Glomerular visceral epithelial cell (primary cell): ENCODE measurements around the gene SNTN.
"Not testable (repeated sequence)": the region's sequence is repeated elsewhere in the genome, so short reads cannot be mapped to it uniquely, and the experiment has no call there.

Experiments
- DNase-seq: peaks from one replicate; pipeline ENCODE4 v3.0.0-alpha.2; 2016; ENCODE audit errors: extremely low spot score

SNTN gene

GRCh38 chr3:63652066-63652725 is at the start of gene SNTN:
Gene SNTN (plus strand): TSS chr3:63652675. CDS start chr3:63652688, 13 bp downstream.
- no peak for DNase-seq

GRCh38 chr3:63607716-63608115 is 44.8 kb upstream of the SNTN start:
- DNase-seq, result no peak

DNA sequence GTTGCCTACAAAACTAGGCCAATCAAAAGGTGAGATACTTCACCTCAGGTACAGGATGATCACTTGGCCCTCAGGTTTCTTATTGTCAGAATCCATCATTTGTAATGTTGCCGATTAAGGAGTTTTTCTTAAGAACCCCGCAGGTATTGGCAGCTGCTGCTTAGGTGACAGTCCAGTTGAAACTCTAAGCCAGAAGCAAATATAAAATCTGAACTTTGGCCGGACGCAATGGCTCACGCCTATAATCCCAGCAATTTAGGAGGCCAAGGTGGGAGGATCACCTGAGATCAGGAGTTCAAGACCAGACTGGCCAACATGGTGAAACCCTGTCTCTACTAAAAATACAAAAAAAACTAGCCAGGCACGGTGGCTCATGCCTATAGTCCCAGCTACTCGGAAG is 43.1 kb upstream of the SNTN start:
- no peak for DNase-seq

DNA sequence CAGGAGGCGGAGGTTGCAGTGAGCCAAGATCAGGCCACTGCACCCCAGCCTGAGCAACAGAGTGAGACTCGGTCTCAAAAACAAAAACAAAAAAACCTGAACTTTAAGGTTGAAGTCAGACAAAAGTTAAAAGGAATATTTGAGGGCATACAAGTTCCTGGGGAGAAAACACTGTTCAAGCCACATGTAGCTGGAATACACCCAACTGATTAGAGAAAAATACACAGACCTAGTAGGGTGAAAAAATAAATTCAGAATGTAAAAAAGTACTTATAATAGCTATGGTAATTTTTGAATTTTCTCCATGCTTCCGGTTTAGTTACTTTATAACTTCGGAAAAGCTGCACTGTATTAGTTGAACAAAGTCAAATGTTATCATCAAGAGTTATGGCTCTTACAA is 42.6 kb upstream of the SNTN start:
- no peak for DNase-seq

DNA sequence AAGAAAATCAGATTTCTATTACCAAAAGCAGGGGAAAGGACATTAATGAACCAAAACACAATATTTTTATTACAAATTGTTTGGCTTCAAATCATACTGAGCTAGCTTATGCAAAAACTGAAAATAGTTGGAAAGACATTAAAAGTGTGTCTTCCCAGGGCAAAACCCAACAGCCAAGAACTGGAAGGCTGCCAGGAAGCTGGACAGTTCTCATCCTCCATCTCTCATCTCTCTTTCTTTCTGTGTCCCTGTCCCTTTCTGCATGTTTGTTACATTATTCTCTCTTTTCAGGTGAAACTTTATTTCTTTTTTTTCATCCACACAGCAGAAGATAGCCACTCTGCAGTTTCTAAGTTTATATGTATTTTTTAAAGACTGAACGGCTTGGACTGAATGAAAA is 41.1 kb upstream of the SNTN start:
- DNase-seq, result no peak

- no peak for DNase-seq
These were observed 38.9 kb upstream of the SNTN start for GRCh38 chr3:63613561-63613960.

GRCh38 chr3:63617391-63617790 is 35.1 kb upstream of the SNTN start:
- DNase-seq, result no peak

GRCh38 chr3:63624941-63625560 is 27.4 kb upstream of the SNTN start:
- peak; percentile 2 for DNase-seq

DNA sequence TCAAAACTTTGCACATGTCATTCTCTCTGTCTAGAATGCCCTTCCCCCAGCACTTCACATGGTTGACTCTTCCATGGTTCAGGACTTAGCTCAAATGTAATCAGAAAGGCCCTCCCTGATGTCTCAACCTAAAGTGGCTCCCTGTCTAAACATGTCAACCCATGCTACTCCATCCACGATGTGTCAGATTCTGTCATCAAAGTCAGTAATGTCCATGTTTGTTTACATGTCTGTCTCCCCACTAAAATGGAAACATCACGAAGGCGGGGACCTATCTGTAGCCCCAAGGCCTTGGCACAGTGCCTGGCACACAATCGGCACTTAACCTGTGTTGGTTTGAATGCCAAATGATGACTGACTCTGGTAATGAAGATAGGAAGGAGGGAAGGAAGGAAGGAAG is 20.8 kb upstream of the SNTN start:
- no peak for DNase-seq

DNA sequence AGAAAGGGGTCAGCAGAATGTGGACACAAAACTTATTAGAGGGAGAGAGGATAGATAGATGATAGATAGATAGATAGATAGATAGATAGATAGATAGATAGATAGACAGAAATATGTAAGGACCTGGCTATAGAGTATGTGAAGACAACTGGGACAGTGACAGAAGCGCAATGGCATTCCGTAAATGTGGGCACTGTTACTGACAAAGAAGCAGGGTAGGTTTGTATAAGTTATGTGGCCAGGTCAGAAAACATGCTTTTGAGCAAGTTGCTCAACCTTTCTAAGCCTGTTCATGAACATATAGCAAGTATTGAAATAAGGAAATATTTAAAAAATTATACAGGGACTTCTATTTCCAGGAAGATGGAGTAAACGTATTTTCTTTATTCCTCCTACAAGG is 17.3 kb upstream of the SNTN start:
- no peak for DNase-seq

GRCh38 chr3:63639806-63640205 is 12.7 kb upstream of the SNTN start:
- no peak for DNase-seq

- no peak for DNase-seq
These were observed 10.0 kb upstream of the SNTN start for GRCh38 chr3:63642488-63642887.

DNA sequence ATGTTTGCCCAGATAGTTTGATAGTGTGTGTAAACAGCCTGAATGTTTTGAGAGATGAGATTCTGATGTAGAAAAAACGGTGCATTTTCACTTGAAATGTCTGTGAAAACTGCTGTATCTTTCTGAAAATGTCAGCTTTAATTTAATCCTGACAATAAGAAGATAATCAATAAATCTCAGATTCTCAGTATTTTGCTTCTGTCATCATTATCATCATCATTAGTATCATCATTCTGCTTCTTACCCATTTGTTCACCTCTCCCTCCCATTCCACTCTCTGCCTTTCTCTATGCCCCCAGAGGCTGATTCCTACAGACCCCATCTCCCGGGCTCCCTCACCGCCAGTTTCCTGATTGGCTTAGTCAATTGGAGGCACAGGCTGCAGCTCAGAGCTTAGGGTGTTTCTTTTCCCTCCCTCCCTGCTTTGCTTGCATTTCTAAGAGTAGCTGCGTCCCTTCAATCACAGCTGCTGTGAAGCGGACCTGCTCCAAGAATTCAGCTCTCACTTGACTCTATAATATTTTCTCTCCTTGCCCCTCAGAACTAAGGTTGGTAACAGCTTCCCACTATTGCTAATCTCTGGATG is 8.2 kb upstream of the SNTN start:
- no peak for DNase-seq

- not testable (repeated sequence) for DNase-seq
These were observed 7.3 kb upstream of the SNTN start for GRCh38 chr3:63644928-63645781.

- no peak for DNase-seq
These were observed 1.7 kb downstream of the SNTN start for GRCh38 chr3:63654211-63654610.

- no peak for DNase-seq
These were observed 2.5 kb downstream of the SNTN start for GRCh38 chr3:63654931-63655330.

GRCh38 chr3:63655519-63655918 is 3.0 kb downstream of the SNTN start:
- DNase-seq, result peak; percentile 77

DNA sequence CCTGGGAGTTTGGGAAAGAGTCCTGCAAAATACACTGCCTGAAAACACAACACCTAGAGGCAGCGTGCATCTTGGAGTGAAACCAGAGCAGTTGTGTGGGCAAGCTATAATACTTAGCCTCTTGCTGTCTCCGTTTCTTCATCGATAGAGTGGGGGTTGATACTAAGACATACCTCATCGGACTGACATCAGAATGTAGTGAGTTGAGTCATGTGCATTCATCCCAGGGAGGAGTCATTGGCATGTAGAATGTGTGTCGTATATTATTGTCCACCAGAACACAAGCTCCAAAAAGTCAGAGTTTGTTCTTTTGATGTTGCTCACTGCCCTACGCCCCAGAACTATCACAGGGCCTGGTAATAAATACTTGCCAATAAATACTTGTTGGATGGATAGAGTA is 4.3 kb downstream of the SNTN start:
- DNase-seq, result peak; percentile 49

- no peak for DNase-seq
These were observed 8.8 kb downstream of the SNTN start for GRCh38 chr3:63661242-63661641.

- DNase-seq, result no peak
These were observed 9.5 kb downstream of the SNTN start for GRCh38 chr3:63662011-63662410.

GRCh38 chr3:63662500-63662899 is 10.0 kb downstream of the SNTN start:
- DNase-seq, result no peak

GRCh38 chr3:63670544-63670943 is 18.1 kb downstream of the SNTN start:
- DNase-seq, result no peak

DNA sequence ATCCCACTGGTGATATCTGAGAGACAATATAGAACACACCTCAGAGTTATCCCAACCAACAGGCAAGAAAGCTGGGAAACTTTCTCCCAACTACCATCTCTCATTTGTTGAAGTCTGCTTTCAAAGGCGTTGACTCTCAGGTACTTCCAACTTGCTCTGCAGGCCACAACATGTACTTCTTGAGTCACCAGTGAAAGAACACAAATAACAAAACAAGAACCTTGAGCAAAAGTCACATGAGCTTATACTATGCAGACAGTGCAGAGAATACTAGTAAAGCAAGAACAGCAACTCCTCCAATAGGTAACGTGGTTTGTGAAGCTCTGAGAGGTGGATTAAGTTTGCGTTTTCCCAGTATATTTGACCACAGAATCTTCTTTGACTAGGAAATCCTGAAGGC is 20.6 kb downstream of the SNTN start:
- no peak for DNase-seq
